OCI-LY3 (cell line): ENCODE results near the gene MARCHF9.

ENCODE experiments used
- CTCF ChIP-seq: fragments of 200-600, 300-600 bp; sonication (generic); IDR thresholded peaks from 2 replicates; pipeline ENCODE4 v1.5.1; 2014; ENCODE audit warnings: antibody characterized with exemption, low read length, low read depth
- EZH2phosphoT487 ChIP-seq: fragments of 200-600 bp; shearing (Covaris generic); IDR thresholded peaks from 2 replicates; pipeline ENCODE4 v1.6.1; 2018; ENCODE audit warnings: antibody characterized with exemption, mixed run types, low read depth

GRCh38 chr12:57732270-57732669 lies 22.6 kb upstream of the MARCHF9 start:
- TF ChIP-seq CTCF, result no peak
- no peak for TF ChIP-seq EZH2phosphoT487
